Measurements from ENCODE around the gene N4BP2.

The N4BP2 gene

DNA sequence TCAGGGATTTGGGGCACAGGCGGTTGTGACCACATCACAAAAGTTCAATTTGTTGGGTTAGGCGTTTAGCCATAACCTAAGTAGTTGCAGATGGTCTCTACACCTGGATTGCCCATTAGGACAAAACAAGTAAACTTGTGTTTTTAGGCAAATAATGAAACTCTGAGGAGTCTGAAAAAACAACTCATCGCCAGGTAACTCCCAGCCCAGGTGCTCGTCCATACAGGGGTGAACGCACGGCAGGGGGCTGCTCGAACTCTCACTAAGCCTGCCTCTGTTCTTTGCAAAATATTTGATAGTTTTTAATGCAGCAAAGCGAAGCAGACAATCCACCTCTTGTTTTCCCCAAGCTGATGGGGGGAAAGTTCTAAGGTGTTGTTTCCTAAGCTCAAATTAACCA is 139.6 kb downstream of the N4BP2 start:
- TF ChIP-seq POLR2A (IDR thresholded peaks at IDR 0.05; ENCODE audit: low read depth, low read length) (no peak), POLR2AphosphoS5 (IDR thresholded peaks at IDR 0.05; ENCODE audit: low read depth, low read length) (no peak), TAF1 (IDR thresholded peaks at IDR 0.05; ENCODE audit: borderline replicate concordance, low read depth, low read length) (no peak)
- FAIRE-seq (no peak), DNase-seq (ENCODE audit: insufficient read length) (no peak)

DNA sequence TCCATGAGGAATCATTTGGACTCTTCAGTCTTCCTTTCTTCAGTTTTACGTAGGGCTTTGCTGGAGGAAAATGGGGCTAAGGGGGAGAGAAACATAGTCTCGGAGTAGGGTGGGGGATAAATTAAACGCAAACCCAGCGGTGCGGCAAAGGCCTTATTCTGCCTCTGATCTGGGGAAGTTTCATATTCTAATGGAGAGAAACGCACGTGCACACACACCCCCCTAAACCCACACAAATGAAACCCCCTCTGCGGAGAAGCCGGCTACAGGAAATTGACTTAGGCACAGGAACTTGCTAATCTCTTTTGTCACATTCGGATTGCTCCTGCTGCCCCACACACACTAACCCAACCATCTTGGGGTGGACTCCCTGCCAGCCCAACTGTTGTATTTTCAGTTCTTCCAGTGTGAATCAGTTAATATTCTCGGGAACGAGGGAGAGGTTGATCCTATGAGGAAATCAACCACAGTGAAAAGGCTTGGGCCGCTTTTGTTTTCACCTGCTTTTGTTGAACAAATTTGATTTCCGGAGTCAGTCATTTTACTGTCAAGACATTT is 140.2 kb downstream of the N4BP2 start, which contains the start of gene RHOH:
Gene RHOH, plus strand, starts transcription at position 308 of the 558 bp plus-strand sequence. CDS start 46,356 bp downstream, outside the sequence.
- no peak for DNase-seq (ENCODE audit: insufficient read length)
- FAIRE-seq, result peak; percentile 93
- TF ChIP-seq POLR2AphosphoS5 (IDR thresholded peaks at IDR 0.05; ENCODE audit: low read depth, low read length) (peak; percentile 89), POLR2A (IDR thresholded peaks at IDR 0.05; ENCODE audit: low read depth, low read length) (peak; percentile 92), TAF1 (IDR thresholded peaks at IDR 0.05; ENCODE audit: borderline replicate concordance, low read depth, low read length) (peak; percentile 94)

DNA sequence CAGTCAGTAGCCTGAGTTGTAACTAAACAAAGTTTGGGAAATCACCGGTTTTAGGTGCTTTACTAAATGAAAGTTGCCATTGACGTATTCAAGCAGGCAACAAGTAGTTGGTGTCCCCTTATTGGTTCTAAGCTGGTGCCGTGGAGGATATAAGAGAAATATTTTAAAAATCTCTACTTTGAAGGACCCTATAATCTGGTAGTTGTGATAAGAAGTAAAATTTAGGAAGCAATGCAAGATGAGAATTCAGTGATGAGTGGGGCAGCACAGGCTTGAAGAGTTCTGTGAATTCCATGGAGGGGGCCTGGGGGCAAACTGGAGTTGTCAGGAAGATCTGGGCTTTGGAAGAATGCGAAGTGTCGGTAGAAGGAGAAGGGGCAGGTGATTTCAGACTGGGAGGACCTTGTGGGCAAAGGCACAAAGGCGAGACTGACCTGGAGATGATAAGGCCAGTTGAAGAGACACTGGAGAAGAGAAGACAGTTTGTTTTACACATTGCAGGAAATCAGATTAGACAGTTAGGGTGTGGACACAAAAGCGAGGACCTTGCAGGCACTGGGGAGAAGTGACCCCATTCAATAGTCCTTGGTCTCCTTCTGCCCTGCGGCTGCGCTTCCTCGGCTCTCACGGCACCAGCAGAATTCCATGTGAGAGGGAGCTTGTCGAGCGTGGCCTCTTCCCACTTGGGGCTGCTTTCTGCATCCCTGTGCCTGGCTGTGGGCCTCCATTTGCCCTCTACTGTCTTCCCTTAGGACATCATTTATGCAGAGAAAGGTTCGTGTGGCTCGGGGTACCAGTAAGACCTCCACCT is 141.4 kb downstream of the N4BP2 start:
- FAIRE-seq, result peak; percentile 81
- no peak for DNase-seq (ENCODE audit: insufficient read length)
- TF ChIP-seq POLR2A (IDR thresholded peaks at IDR 0.05; ENCODE audit: low read depth, low read length) (peak; percentile 55; the same call in 1 of the 2 replicates), POLR2AphosphoS5 (IDR thresholded peaks at IDR 0.05; ENCODE audit: low read depth, low read length) (peak; percentile 88), TAF1 (IDR thresholded peaks at IDR 0.05; ENCODE audit: borderline replicate concordance, low read depth, low read length) (0 out of 2 replicates have a peak, but pooled peaks have one; percentile 8)

GRCh38 chr4:40199179-40199670 is 142.6 kb downstream of the N4BP2 start:
- FAIRE-seq (peak; percentile 90), DNase-seq (ENCODE audit: insufficient read length) (no peak)
- TF ChIP-seq POLR2AphosphoS5 (IDR thresholded peaks at IDR 0.05; ENCODE audit: low read depth, low read length) (no peak), POLR2A (IDR thresholded peaks at IDR 0.05; ENCODE audit: low read depth, low read length) (peak; percentile 37; the same call in 1 of the 2 replicates), TAF1 (IDR thresholded peaks at IDR 0.05; ENCODE audit: borderline replicate concordance, low read depth, low read length) (0 out of 2 replicates have a peak, but pooled peaks have one; percentile 37)

GRCh38 chr4:40199999-40200874 is 143.6 kb downstream of the N4BP2 start:
- FAIRE-seq (peak; percentile 99), DNase-seq (ENCODE audit: insufficient read length) (no peak)
- TF ChIP-seq TAF1 (IDR thresholded peaks at IDR 0.05; ENCODE audit: borderline replicate concordance, low read depth, low read length), result peak; percentile 31; the same call in 1 of the 2 replicates
- TF ChIP-seq POLR2A (IDR thresholded peaks at IDR 0.05; ENCODE audit: low read depth, low read length), result peak; percentile 88; the same call in 1 of the 2 replicates
- TF ChIP-seq POLR2AphosphoS5 (IDR thresholded peaks at IDR 0.05; ENCODE audit: low read depth, low read length), result peak; percentile 92

- TF ChIP-seq TAF1 (IDR thresholded peaks at IDR 0.05; ENCODE audit: borderline replicate concordance, low read depth, low read length) (no peak), POLR2AphosphoS5 (IDR thresholded peaks at IDR 0.05; ENCODE audit: low read depth, low read length) (no peak), POLR2A (IDR thresholded peaks at IDR 0.05; ENCODE audit: low read depth, low read length) (no peak)
- FAIRE-seq (peak; percentile 70), DNase-seq (ENCODE audit: insufficient read length) (no peak)
Observed at GRCh38 chr4:40200875-40201801, 144.5 kb downstream of the N4BP2 start.

DNA sequence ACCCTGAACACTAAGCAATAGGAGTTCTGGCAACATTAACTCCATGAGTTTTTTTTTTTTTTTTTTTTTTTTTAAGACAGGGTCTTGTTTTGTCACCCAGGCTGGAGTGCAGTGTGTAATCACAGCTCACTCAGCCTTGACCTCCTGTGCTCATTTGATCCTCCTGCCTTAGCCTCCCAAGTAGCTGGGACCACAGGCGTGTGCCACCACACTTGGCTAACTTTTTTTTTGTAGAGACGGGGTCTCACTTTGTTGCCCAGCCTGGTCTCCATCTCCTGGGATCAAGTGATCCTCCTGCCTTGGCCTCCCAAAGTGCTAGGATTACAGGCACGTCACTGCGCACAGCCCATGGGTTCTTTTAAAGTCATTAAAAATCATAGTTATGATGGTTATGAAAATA is 145.2 kb downstream of the N4BP2 start:
- FAIRE-seq, result peak; percentile 61
- DNase-seq (ENCODE audit: insufficient read length), result no peak
- no peak for TF ChIP-seq POLR2AphosphoS5 (IDR thresholded peaks at IDR 0.05; ENCODE audit: low read depth, low read length)
- TF ChIP-seq POLR2A (IDR thresholded peaks at IDR 0.05; ENCODE audit: low read depth, low read length), result no peak
- no peak for TF ChIP-seq TAF1 (IDR thresholded peaks at IDR 0.05; ENCODE audit: borderline replicate concordance, low read depth, low read length)

DNA sequence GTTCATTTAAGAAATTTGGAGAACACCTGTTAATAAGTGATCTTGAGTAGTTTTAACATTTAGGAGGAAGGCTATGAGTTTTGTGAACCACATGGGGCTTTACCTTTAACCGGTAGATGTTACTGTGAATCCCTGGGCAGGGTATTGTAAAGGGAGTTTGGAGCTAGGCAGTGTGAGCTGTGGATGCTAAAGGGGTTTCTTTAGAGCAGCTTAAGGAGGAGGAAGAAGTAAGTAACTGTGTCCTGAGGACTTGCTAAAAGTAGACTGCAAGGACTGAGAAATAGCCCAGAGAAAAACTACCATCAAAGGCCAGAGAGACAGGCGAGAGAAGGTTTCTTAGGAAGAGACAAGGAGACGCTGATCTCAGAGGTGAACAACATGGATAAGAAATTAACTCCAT is 145.8 kb downstream of the N4BP2 start:
- DNase-seq (ENCODE audit: insufficient read length) (no peak), FAIRE-seq (peak; percentile 67)
- TF ChIP-seq POLR2AphosphoS5 (IDR thresholded peaks at IDR 0.05; ENCODE audit: low read depth, low read length) (no peak), POLR2A (IDR thresholded peaks at IDR 0.05; ENCODE audit: low read depth, low read length) (no peak), TAF1 (IDR thresholded peaks at IDR 0.05; ENCODE audit: borderline replicate concordance, low read depth, low read length) (no peak)

GRCh38 chr4:40204507-40205258 is 148.0 kb downstream of the N4BP2 start:
- TF ChIP-seq POLR2A (IDR thresholded peaks at IDR 0.05; ENCODE audit: low read depth, low read length) (no peak; the same call in 1 of the 2 replicates), TAF1 (IDR thresholded peaks at IDR 0.05; ENCODE audit: borderline replicate concordance, low read depth, low read length) (no peak), POLR2AphosphoS5 (IDR thresholded peaks at IDR 0.05; ENCODE audit: low read depth, low read length) (no peak; the same call in 1 of the 2 replicates)
- DNase-seq (ENCODE audit: insufficient read length) (no peak), FAIRE-seq (no peak)

Measured in GM12892 (cell line).